Measurements from ENCODE around the gene ANKRD44.
"Not testable (repeated sequence)": the region's sequence is repeated elsewhere in the genome, so short reads cannot be mapped to it uniquely, and the experiment has no call there.

ANKRD44 gene

DNA sequence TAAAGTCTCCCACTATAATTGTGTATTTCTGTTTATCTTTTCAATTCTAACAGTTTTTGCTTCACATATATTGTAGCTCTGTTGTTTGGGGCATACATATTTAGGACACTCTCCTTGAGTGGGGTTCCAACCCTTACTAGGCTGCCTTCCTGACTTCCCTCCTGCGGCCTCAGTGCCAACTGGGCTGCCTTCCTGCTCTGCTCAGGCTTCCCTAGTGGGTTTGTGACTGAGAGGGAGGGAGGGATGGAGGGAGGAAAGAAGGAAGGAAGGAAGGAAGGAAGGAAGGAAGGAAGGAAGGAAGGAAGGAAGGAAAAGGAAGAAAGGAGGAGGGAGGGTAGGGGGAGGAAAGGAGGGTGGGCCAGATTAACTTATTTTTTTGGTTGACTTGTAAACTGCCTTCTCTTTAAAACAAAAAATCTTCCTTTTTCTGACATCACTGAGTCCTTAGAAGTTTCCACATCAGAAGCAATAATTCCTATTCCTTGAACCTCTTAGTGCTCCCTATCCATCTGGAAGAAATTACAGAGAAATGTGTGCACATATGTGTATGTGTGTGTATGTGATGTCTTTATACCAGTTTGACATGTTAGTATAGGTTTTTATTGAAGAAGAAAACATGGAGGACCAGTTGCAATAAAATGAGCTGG, 238.7 kb downstream of the ANKRD44 start:
- CTCF ChIA-PET: interaction anchor here (0.7 to 1.3 kb wide), 4 partner anchors 14 to 60 kb away, joined by 3 to 6 read pairs (median 3); no protein-coding TSS in a partner anchor
- H3K4me3 ChIP-seq (ENCODE audit: low read depth, low read length): no peak overlapping the region
- DNase-seq (ENCODE audit: low read depth, low spot score): no peak
- POLR2A ChIA-PET: no interaction called here
- TF ChIP-seq, protein P1, sequence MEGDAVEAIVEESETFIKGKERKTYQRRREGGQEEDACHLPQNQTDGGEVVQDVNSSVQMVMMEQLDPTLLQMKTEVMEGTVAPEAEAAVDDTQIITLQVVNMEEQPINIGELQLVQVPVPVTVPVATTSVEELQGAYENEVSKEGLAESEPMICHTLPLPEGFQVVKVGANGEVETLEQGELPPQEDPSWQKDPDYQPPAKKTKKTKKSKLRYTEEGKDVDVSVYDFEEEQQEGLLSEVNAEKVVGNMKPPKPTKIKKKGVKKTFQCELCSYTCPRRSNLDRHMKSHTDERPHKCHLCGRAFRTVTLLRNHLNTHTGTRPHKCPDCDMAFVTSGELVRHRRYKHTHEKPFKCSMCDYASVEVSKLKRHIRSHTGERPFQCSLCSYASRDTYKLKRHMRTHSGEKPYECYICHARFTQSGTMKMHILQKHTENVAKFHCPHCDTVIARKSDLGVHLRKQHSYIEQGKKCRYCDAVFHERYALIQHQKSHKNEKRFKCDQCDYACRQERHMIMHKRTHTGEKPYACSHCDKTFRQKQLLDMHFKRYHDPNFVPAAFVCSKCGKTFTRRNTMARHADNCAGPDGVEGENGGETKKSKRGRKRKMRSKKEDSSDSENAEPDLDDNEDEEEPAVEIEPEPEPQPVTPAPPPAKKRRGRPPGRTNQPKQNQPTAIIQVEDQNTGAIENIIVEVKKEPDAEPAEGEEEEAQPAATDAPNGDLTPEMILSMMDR (IDR thresholded peaks at IDR 0.05; ENCODE audit: insufficient read depth, low read length, missing control alignments): no peak

DNA sequence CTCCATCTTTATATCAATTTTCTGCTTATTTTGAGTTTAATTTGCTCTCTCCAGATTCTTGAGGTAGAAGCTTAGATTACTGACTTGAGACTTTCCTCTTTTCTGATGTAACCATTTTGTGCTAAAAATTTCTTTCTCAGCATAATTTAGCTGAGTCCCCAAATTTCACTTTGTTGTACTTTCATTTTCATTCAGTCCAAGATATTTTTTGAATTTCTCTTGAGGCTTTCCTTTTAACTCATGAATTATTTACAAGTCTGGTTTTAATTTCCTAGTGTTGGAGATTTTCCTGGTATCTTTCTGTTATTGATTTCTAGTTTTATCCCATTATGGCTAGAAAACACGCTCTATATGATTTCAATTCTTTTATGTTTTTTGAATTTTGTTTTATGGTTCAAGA, 239.4 kb downstream of the ANKRD44 start:
- H3K4me3 ChIP-seq (ENCODE audit: low read depth, low read length): no peak overlapping the region
- no peak for DNase-seq (ENCODE audit: low read depth, low spot score)
- POLR2A ChIA-PET: no interaction called here
- CTCF ChIA-PET: interaction anchor here (0.6 to 0.9 kb wide), 2 partner anchors 42 to 257 kb away, joined by 3 to 4 read pairs; no protein-coding TSS in a partner anchor
- TF ChIP-seq, protein P1 (IDR thresholded peaks at IDR 0.05; ENCODE audit: insufficient read depth, low read length, missing control alignments): no peak

DNA sequence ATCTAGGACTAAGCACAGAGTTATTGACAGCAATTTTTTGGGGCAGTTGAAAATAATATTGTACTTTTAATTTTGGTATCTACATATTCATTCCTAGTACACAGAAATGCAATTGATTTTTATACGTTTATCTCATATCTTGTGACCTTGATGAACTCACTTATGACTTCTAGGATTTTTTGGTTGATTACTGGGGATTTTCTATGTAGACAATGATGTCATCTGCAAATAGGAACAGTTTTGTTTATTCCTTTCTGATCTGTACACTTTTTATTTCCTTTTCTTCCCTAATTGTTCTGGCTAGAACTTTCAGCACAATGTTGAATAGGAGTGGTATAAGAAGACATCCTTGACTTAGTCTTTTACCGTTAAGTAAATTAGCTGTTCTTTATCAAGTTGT, 240.6 kb downstream of the ANKRD44 start:
- CTCF ChIA-PET: no interaction called here
- POLR2A ChIA-PET: no interaction called here
- TF ChIP-seq, protein P1 (IDR thresholded peaks at IDR 0.05; ENCODE audit: insufficient read depth, low read length, missing control alignments): no peak
- H3K4me3 ChIP-seq (ENCODE audit: low read depth, low read length): no peak overlapping the region
- no peak for DNase-seq (ENCODE audit: low read depth, low spot score)

DNA sequence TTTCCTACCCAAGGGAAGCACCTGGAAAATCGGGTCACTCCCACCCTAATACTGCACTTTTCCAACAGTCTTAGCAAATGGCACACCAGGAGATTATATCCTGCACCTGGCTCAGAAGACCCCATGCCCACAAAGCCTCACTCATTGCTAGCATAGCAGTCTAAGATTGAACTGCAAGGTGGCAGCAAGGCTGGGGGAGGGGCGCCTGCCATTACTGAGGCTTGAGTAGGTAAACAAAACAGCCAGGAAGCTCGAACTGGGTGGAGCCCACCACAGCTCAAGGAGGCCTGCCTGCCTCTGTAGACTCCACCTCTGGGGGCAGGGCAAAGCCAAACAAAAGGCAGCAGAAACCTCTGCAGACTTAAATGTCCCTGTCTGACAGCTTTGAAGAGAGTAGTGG, 248.0 kb downstream of the ANKRD44 start:
- CTCF ChIA-PET; DNase-seq (ENCODE audit: low read depth, low spot score); POLR2A ChIA-PET; H3K4me3 ChIP-seq (ENCODE audit: low read depth, low read length): not testable (repeated sequence)

DNA sequence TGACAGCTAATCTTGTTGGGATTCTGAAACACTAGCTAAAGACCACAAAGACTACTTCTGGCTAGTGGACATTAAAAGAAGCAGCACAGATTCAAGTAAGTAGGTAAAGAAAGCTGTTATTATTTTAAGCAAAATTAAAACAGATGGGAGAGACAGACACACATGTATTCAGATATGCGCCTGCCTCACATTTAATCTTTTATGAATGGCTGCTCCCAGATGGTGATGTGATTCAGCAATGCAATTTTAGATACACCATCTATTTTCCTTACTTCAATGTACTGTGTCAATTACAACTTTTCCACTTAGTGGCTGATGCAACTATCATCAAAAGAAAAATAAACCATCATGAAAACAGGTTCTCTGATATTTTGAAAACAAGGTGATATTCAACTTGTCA, 251.1 kb downstream of the ANKRD44 start:
- DNase-seq (ENCODE audit: low read depth, low spot score): no peak
- ChIA-PET CTCF (interaction anchor here (2.9 kb wide), 1 partner anchor 15 kb away, joined by 7 read pairs; no protein-coding TSS in a partner anchor), POLR2A (no interaction called here)

DNA sequence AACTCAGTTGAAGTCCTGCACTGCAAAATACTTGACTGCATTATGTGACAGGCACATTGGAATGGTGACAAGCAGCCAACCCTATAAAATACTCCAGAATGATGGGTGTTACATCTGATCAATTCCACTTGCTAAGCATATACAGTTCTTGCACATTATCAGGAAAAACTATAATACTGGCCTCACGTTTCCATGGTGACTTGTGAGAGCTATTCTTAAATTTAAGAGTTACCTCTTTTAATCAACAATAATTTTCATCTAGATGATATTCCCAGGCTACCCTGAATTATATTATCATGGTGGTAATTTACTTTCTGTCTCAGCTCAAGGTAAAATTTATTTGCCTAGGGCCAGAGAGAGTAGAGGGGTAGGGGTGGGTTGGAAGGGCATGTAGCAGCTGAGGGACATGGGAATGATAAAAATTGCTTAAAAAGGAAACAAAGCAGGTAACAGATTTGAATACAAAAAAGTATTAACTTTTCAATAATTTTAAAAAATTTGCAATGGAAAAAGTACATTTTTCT, 251.7 kb downstream of the ANKRD44 start:
- TF ChIP-seq, protein P1 (IDR thresholded peaks at IDR 0.05; ENCODE audit: insufficient read depth, low read length, missing control alignments): no peak
- H3K4me3 ChIP-seq (ENCODE audit: low read depth, low read length): no peak overlapping the region
- ChIA-PET POLR2A (no interaction called here), CTCF (interaction anchor here (2.9 kb wide), 1 partner anchor 16 kb away, joined by 7 read pairs; no protein-coding TSS in a partner anchor)
- no peak for DNase-seq (ENCODE audit: low read depth, low spot score)

More for the DNA sequence above, 251.1 kb downstream of the ANKRD44 start:
- TF ChIP-seq, protein P1 (IDR thresholded peaks at IDR 0.05; ENCODE audit: insufficient read depth, low read length, missing control alignments): no peak
- H3K4me3 ChIP-seq (ENCODE audit: low read depth, low read length): no peak overlapping the region

Data from AG04449 (cell line).